NCI-H2227 (cell line): ENCODE measurements around the gene SPATA6L.
A peak's percentile ranks its signal among the peaks of the same experiment; 100 is the strongest.

Experiments used
- DNase-seq: peaks from one replicate; lab custom pipeline; 2025; ENCODE audit not compliant: unreplicated experiment; lab: John Stamatoyannopoulos, UW

Gene SPATA6L

DNA sequence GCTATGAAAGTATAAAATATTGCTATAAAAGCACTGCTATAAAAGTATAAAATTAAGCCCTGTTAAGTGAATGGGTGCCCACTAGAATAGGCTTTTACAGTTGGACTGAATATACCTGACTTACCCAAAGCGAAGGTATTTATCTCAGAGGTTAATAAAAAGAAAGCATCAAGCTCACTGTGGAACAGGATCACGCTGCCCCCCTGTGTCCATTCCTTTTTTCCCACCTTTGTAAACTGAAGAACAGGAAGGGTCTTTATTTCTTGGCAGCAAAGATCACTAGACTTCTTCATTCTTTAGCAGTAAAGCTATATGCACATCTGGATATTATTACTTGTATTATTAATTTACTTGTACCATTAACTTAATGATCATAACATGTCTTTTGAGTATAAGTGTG lies 26.3 kb downstream of the SPATA6L start:
- peak; percentile 55 for DNase-seq

DNA sequence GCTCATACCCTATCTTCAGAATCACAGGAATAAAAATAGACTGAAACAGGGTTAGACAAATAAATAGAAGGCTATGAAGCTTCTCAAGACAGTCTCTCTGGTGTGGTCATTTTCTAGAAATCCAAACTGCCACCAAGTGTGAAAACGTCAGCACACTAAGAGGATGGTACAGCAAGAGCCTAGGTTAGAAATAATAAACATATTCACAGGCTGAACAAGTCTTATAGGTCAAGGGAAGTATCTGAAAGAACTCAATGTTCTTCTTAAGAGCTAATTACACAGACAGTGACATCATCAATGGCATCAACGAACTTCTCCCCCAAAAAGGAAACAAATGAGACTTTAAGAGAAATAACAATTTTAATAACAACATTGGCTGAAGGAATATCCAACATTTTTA lies 26.9 kb downstream of the SPATA6L start:
- no peak for DNase-seq

DNA sequence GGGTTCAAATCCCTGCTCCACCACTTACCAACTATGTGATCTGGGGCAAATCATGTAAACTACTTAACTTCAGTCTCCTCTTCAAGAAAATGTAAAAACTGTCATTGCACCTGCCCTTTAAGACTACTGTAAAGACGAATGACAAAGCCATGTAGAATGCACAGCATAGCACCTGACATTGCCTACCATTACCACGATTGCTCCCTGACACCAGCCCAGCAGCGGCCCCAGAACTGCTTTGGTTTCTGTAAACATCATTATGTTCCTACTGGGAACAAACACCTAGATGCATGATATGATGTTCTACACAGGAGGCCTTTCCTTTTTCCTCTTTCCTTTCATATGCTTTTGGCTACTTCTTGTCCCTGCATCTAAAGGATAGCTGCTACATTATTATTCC lies 27.3 kb downstream of the SPATA6L start:
- peak; percentile 10 for DNase-seq

DNA sequence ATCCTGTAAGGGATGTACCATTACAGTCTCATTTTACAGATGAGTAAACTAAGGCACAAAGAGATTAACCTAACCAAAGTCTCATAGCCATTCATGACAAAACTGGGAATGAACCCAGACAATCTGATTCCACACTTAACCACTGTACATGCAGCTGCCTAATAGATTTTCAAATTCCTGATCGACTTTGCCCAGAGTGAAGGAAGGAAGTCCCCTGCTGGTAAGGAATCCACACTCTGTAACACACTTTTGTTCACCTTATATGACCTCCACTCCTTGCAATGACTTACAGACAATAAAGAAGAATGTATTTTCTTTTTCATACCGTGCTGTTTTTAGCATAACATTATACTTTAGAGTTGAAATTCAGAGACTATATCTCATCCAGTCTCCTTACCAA lies 35.4 kb downstream of the SPATA6L start:
- DNase-seq: no peak

DNA sequence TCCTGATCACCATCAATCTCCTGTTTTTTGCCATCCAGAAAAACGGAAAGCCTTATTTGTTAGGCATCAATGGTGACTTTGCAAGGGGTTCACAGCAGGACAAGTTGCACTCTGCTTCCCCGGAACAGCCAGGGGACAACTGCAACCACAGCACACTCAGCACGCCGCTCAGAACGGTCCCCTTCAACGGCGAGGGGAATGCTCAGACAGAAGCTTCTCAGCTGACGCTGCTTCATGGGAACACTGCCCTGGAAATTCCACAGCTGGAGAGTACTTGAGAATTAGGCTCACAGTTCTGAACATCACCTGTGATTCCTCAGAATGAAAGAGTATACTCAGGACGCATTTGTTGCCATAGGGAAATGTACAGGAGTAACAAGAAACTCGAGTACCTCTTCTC lies 44.3 kb downstream of the SPATA6L start:
- DNase-seq: no peak

DNA sequence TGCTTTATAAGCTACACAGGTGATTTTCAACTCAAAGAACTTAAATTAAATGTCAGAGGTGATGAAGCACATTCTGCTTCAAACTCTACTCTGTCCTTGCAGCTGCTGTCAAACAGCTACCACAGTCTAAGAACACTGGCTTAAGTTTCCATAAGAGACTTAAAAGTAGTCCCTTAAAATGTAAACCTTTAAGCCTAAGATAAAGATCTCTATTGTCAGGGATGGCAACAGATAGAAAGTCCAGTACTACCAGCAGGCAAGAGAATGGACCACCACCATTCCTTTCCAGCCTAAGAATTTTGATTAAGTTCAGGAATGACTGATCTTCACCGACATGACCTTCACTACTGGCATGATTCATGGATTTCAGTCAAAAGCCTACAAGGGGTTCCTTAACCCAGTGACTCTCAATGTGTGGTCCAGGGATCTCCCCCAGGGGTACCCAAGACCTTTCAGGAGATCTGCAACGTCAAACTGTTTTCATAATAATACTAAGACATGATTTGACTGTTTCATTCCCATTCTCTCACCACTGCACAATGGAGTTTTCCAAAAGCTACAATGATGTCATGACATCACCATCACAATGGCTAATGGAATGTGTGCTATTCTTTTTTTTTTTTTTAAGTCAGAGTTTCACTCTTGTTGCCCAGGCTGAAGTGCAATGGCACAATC lies 45.3 kb downstream of the SPATA6L start:
- no peak for DNase-seq

DNA sequence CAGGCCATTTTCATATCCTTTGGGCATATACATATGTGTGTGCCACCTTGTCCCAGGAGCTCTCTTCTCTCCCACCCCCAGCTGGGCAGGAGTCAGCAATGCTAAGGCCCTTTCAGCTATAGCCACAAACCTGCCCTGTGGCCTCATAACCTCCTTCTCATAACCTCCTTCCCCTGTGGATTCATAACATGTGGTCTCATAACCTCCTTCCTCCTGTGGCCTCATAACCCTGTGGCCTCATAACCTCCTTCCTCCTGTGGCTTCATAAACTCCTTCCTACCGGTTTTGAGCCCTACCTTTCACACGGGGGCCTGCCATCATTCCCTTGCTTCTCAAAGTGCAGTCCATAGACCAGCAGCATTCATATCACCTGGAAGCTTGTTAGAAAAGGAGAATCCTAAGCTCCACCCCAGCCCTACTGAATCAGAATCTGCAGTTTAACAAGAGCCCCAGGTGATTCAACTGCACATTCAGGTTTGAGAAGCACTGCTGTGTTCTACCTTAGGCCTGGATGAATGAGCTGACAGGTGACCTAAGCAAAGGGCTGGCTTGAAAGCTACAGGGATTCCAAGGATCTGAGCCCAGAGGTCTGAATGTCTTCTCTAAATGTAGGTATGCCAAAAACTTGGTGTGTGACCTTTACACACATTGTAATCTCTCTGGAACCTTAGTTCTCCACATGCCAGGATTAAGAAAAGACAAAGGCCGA lies 46.1 kb downstream of the SPATA6L start:
- DNase-seq: no peak

DNA sequence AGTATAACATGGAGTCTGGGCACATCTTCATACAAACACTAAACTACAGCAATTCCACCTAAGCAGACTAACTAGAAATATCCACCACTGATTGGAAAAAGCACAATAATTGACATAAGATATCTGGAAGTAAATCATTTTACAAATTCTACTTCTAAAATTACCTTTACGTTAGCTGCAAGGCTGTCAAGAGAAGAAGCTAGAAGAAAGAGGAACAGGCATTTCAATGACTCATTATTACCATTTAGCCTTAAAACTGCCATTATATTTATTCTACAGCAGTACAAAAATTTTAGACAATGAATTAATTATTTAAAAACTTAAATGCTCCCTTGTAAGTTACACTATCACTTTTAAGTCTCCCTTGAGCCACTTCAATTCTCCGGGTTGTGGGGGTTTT lies 47.6 kb downstream of the SPATA6L start:
- DNase-seq: no peak

DNA sequence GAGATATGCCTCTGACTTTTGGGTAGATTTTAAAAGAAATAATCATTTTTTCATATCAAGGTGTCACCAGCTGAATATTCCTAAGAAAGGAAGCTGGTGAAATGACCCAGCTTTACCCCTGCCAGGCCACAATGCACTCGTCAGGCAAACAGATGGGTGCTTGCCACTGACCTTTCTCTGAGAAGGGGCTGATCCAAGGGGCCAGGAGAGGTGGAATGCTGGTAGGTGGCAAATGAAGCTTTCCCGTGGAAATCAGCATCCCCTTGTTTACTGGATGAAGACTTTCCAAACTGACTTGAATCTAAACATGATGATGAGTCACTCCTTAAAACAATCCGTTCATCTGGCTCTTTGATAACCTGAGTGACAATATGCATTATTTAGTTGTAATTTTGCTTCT lies 48.5 kb downstream of the SPATA6L start:
- DNase-seq: no peak

DNA sequence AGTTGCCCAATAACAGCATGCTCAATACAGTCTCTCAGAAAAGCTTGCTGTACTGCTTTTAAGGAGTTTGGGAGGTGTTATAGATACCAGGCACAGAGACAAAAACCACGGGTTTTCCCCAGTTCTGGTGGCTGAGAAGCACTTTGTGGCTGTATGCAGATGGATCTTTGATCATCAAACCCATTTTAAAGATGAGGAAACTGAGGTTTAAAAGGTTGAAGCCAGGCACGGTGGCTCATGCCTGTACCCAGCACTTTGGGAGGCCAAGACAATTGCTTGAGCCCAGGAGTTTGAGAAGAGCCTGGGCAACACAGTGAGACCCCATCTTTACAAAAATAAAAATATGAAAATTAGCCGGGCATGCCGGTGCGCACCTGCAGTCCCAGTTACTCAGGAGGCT lies 50.5 kb downstream of the SPATA6L start:
- no peak for DNase-seq

DNA sequence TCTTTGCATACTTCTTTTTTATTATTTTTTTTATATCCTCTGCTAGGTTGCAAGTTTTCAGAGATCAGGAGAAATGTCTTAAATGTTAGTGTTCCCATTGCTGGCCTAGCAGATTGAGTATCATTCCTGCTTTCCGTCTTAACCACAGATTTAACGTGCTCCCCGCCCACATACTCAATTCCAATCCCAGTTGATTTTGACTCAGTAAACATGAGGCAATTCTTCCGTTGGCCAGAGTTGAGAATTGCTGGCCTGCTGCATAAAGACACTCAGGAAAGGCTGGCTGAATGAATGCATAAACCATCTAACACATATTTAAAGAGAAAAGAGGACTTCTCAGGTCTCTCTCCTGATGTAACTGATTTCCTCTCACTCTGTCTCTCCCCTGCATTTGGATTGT lies 51.0 kb downstream of the SPATA6L start:
- DNase-seq: no peak

DNA sequence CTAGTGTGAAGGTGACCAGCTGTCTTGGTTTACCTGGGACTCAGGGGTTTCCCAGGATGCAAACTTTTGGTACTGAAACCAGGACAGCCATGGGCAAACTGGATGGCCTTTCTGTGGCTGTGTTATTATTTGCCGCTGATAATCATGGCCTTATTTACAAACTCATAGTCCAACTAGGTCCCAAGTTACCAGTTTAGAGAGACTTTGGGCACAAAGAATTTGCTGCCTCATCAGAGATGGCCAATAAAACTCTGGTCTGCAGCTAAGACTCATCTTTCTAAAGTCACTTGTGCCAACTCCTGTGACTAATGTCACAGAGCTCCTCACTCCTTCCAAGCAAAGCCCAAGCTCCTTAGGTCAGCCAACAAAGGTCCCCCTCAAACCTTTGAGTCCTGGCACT lies 51.7 kb downstream of the SPATA6L start:
- DNase-seq: no peak

DNA sequence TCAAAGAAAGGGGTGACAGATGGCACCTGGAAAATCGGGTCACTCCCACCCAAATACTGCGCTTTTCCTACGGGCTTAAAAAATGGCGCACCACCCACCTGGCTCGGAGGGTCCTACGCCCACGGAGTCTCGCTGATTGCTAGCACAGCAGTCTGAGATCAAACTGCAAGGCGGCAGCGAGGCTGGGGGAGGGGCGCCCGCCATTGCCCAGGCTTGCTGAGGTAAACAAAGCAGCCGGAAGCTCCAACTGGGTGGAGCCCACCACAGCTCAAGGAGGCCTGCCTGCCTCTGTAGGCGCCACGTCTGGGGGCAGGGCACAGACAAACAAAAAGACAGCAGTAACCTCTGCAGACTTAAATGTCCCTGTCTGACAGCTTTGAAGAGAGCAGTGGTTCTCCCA lies 60.2 kb downstream of the SPATA6L start:
- DNase-seq: peak; percentile 68

DNA sequence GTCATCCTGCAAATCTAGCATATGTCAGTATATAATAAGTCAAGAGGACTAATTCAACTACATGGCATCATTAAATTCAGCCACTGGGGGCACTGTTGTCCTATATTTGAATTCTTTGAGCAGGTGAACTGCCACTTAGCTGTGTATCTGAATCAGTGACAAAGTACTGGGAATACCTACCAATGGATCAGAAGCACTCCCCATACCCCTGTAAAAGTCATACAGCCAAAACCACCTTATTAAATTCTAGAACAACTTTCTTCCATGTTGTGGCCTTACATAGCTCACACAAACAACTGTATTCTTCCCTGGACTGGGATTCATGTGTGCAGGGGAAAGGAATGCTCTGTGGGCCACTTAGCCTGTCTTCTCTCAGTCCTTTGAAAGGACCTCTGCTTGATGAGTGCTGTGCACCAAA lies 61.6 kb downstream of the SPATA6L start:
- peak; percentile 86 for DNase-seq

DNA sequence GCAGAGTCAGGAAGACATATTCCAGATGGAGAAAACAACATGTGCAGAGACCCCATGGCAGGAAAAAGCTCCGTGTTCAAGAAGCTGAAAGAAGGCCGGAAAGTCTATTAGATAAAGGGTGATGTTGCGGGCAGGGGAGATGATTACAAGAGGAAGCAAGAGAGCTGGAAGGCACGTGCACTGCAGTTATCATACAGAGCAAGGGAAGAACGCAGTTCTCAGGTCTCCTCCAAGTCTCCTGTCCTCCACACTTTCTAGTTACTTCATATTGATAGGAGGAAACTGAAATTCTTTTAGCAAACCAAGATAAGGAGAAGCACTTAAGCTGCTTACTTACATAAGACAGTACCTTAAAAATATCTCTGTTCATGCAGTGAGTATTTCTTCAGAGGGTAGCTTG lies 62.5 kb downstream of the SPATA6L start:
- DNase-seq: no peak

DNA sequence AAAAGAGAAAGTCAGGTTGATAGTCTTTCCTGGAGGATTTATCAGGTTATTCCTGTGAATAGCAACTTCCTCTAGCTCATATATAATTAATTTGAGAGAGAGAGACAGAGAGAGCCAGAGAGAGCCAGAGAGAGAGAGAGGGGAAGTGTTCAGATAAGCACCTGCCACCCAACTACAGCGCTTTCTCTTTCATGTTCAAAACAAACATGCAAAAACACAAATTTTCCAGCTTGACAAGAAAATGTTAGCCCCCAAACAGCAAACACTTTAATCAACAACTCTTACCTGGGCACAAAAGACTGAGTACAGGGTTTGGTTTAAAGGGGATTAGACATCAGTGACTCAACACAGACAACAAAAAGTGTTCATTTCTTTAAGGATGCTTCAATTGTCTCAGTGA lies 65.9 kb downstream of the SPATA6L start:
- no peak for DNase-seq

DNA sequence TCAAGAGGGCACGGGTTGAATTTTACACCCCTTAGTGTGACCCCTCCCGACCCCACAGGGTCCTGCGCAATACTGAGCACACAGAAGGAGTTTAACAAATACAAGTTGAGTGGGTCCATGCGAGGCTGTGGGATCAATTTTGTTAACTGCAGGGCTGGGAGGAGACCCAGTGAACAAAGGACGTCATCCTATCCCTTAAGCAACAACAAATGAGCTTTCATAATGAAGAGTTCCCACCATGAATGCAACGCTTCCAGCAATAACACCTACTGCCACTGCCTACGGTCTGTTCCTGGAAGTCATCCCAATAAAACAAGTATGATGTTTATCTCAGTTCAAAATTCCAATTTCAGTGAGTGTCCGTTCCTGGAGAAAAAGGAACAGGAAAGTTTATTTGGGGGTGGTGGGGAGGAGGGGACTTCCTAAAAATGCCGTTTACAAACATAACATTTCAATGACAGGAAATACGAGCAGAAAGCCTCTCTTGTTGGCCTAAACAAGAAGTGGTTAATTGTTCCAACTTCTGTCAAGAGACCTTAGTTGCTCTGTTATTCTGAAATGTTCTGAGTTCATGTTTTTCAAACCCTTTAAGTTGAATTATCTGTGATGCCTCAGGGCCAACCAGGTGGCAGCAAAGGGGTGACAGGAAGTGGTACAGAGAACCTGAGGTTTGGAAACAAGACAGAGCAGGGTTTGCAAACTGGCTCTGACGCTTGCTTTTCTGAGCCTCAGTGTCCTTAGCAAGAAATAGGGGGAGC lies 69.9 kb downstream of the SPATA6L start:
- no peak for DNase-seq

DNA sequence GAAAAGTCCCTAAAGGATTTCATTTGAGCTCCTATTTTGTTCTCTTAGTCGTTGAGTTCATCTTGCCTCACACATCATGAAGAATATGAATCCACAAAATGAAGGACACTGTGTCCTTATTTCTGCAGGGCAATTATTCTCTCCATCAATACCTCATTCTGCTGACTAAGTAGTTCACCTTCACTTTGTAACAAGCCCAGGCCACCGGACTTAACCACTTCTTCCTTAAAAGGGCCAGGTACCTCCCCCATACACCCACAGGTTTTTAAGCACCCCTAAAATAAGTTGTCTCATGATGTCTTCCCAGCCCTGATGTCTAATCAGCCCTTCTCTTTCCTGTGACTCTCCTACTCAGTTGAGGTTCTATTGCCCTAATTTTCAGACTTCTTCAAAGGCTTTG lies 71.3 kb downstream of the SPATA6L start:
- no peak for DNase-seq

DNA sequence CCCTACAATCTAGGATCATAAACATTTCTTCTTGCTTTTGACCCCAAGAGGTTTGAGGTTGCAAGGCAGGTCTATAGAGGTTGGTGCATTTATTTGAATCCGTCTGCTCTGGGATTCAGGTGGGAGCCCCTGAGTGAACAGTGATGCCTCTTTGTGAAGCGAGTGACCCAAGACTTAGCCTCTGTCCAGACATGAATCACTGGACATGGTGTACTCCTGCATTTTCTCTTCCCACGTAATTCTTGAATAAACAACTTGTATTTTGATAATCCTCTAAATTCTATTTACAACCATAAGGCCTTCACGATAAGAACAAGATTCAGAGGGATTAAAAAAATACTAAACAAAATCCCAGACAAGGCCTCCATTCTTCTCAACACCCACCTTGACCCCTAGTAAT lies 71.7 kb downstream of the SPATA6L start:
- no peak for DNase-seq

DNA sequence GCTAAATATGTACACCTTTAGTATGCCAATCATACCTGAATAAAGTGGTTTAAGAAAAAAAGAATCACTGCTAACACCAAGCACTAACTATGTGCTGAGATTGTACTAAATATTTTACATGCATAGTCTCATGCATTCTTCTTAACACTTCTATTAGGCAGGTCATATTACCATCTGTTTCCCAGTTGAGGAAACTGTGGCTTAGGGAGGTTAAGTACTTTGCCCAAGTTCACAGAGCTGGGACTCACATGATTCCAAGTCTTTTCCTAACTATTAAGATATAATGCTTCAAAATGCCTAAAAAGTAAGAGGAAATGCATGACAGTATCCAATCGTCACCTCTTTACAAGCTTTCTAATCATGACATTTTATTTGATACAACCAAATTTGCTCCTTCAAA lies 73.4 kb downstream of the SPATA6L start:
- DNase-seq: no peak

DNA sequence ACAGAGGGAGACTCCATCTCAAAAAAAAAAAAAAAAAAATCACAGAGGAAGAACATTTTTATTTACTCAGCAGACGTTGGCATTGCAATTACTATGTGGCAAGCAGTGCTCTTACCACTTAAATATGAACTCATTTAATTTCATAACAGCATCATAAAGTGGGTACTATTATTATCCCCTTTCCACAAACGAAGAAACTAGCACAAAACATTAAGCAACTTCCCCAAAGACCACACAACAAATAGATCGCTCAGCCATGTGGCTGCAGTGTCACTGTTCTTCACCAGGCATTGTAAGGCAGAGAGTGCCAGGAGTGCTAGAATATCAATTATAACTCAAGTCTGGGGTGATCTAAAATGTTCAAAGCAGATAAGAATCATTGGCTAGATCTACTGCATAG lies 74.0 kb downstream of the SPATA6L start:
- no peak for DNase-seq

DNA sequence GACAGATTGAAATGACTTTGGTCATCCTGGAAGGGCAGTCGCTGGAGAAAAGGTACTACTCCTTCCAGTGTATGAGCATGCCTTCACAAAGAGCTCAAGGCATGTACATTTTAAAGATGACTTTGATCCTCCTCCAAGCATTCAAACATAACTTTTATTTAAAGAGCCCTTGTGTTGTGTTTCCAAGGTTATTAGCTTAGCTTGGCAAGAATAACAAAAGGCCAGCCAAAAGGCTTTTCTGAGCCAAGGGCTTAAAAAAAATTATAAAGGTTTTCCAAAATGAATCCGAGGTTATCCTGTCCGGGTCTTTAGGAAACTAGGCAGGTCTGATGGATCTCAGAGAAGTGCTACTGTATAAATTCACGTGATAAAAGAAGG lies 75.2 kb downstream of the SPATA6L start:
- no peak for DNase-seq
